Activated CD4-positive, alpha-beta T cell treated with anti-CD3 and anti-CD28 coated beads for 36 hours (primary cell): Measurements from ENCODE around the gene ATG2A. TPM values are rescaled to one million over a fixed set of nuclear protein-coding genes. Genes with fewer than 3 reads are reported as not detected.
A peak's percentile ranks its signal among the peaks of the same experiment; 100 is the strongest.

Source experiments
- ATAC-seq: fragments of 200-7000 bp; cut with Tn5 transposase; one replicate; pipeline ENCODE4 v1.10.0; 2021; ENCODE audit warnings: mild to moderate bottlenecking, moderate library complexity
- CTCF ChIA-PET: fragments of 350-600 bp; sonication (Branson Sonifier 250); formaldehyde crosslinking; loops from one replicate; lab custom pipeline; 2021; ENCODE audit warnings: antibody characterized with exemption; lab: Charles Lee
- POLR2A ChIA-PET: fragments of 350-600 bp; sonication (Branson Sonifier 250); formaldehyde crosslinking; loops from one replicate; lab custom pipeline; 2021; ENCODE audit warnings: antibody characterized with exemption, inconsistent platforms; lab: Charles Lee
- DNase-seq: peaks from one replicate; pipeline ENCODE4 v3.0.0-alpha.2; 2020
- H3K27ac Mint-ChIP-seq: one replicate; pipeline ENCODE4 v1.8.0; 2021; ENCODE audit warnings: mixed read lengths
- H3K27me3 Mint-ChIP-seq: one replicate; pipeline ENCODE4 v1.8.0; 2021; ENCODE audit warnings: mixed read lengths
- H3K36me3 Mint-ChIP-seq: one replicate; pipeline ENCODE4 v1.8.0; 2021; ENCODE audit warnings: low read depth, mixed read lengths
- H3K4me1 Mint-ChIP-seq: one replicate; pipeline ENCODE4 v1.8.0; 2021; ENCODE audit warnings: mixed read lengths
- H3K4me3 Mint-ChIP-seq: one replicate; pipeline ENCODE4 v1.8.0; 2021; ENCODE audit warnings: mild to moderate bottlenecking, moderate library complexity, mixed read lengths
- H3K9me3 Mint-ChIP-seq: one replicate; pipeline ENCODE4 v1.8.0; 2021; ENCODE audit warnings: low read depth, mixed read lengths
- intact Hi-C, 2 experiments: fragments of 100-400 bp; cut with DNase I in 1 of 2; cut with micrococcal nuclease in 1 of 2; formaldehyde crosslinking; loops; one replicate each; pipeline versions ENCODE4 v1.14.2 to v1.15.1; 2022 to 2024; cut with DNase I, micrococcal nuclease
- total RNA-seq, 2 experiments: library from RNA; stranded (reverse); gene quantifications; one replicate each; pipeline ENCODE4 v1.2.3, GENCODE V29; 2021

Gene ATG2A
- total RNA-seq, 2 experiments from 2014 or later: 15.8 to 16.7 TPM

DNA sequence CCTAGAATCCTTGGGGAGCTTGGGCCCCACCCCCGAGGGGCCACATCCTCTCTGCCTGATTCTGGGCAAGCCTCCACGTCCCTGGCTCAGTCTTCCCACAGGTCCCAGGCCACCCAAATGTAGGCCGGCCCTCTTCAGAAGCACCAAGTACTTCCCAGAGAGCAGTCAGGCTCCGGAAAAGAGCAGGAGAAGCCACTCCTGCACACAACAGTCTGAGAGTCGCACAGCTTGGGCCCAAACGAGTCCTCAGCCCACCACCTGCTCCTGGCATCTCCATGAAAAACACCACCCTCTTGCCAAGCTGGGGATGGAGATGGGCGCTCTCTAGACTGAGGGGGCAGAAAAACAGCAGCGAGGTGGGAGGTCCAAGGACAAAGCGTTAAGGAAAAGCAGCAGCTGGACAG, 54.0 kb downstream of the ATG2A start:
- no peaks in the 10 kb centered on the region for H3K27me3 Mint-ChIP-seq
- H3K36me3 Mint-ChIP-seq: peaks cover 44% of the 10 kb centered on the region
- DNase-seq (peak; percentile 14), ATAC-seq (no peak)
- intact Hi-C loops: loop anchor here in 1 of 2 experiments (5.0 kb wide), 1 partner anchor 564 kb away; no protein-coding TSS in a partner anchor
- peaks cover 5% of the 10 kb centered on the region for H3K9me3 Mint-ChIP-seq
- H3K4me1 Mint-ChIP-seq: peaks cover 95% of the 10 kb centered on the region
- ChIA-PET CTCF (interaction anchor here (1.3 to 8.4 kb wide), 4 partner anchors 12 to 22 kb away, joined by 5 to 139 read pairs (median 38); partner anchors contain the start of genes CDC42BPG and EHD1), POLR2A (interaction anchor here (0.7 to 8.6 kb wide), 2 partner anchors 13 to 61 kb away, joined by 3 to 128 read pairs; partner anchors contain the start of gene EHD1)
- peak overlapping the region; percentile 49 for H3K4me3 Mint-ChIP-seq
- H3K27ac Mint-ChIP-seq: peak overlapping the region; percentile 95

DNA sequence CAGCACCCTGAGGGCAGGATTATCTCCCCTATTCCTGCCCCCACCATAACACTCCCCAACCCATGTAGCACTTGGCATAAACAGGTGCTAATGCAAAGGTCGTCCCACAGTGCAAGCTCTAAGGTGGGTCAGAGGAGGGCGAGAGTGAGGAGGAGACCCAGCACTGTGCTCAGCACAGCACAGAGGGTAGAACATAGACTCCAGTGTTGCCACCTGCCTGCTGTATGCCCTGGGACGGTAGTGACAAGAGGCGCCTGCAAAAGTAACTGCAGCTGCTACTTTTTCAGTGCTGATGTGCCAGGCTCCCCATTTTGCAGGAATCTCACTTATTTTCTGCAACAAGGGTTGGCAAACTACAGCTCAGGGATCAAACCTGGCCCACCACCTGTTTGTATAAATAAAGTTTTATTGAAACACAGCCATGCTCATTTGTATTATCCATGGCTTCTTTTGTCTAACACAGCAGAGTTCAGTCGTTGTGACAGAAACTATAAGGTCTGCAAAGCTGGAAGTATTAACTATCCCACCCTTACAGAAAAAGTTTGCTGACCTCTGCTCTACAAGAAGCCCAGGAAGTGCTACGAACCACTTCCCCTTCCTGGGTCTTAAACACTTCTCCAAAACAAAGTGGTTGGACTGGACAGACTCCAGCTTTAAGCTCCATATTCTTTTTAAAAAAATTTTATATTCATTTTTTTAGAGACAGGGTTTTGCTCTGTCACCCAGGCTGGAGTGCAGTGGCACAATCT, 55.6 kb downstream of the ATG2A start:
- H3K4me1 Mint-ChIP-seq: peaks cover 94% of the 10 kb centered on the region
- POLR2A ChIA-PET: interaction anchor here (0.6 to 8.6 kb wide), 4 partner anchors 10 to 20 kb away, joined by 3 to 128 read pairs (median 10); partner anchors contain the start of gene EHD1
- peaks cover 46% of the 10 kb centered on the region for H3K36me3 Mint-ChIP-seq
- DNase-seq: peak; percentile 50
- no peak for ATAC-seq
- H3K4me3 Mint-ChIP-seq: peak overlapping the region; percentile 51
- H3K9me3 Mint-ChIP-seq: peaks cover 5% of the 10 kb centered on the region
- intact Hi-C loops: loop anchor here in 1 of 2 experiments (2.0 to 5.0 kb wide), 2 partner anchors 15 to 566 kb away; no protein-coding TSS in a partner anchor
- peak overlapping the region; percentile 85 for H3K27ac Mint-ChIP-seq
- CTCF ChIA-PET: interaction anchor here (0.6 to 8.4 kb wide), 7 partner anchors 8 to 666 kb away, joined by 3 to 139 read pairs (median 3); partner anchors contain the start of genes CDC42BPG and EHD1
- H3K27me3 Mint-ChIP-seq: no peaks in the 10 kb centered on the region

DNA sequence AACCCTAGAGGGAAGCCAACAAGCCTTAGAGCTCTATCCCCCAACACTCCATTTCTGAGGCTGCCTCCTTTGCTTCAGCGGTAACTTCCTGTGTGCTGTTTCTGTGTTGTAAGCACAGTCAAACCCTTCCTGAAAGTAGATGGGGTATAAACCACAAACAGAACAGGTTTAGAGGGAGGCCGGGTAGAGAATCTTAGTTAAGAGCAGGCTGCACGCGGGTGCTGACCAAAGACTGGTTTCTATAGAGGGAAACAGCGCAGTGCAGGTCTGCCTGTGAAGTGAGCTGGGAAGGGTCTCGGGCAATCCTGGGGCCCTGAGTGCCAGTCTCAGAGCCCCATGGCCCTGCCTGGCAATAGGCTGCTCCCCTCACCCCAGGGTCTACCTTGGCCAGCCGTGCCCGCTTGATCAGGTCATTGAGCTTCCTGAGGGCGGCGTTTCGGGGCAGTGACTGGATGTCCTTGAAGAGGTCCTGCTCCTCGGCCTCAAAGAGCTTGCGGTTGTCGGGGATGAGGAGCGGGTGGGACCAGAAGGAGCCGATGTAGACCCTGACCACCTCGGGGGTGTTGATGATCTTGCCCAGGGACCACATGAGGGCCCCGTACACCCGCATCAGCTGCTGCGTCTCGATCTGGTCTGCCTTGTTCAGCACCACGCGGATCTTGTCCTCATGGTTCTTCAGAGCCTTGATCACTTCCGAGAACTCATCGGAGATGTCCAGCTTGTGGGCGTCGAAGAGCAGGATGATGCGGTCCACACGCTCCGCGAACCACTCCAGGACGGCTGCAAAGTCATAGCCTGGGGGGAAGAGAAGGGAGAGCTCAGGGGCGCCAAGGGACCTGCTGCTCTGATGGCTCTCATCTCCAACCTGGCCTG, 57.2 kb downstream of the ATG2A start:
- Mint-ChIP-seq H3K4me3 (peak overlapping the region; percentile 69), H3K4me1 (peaks cover 94% of the 10 kb centered on the region), H3K36me3 (peaks cover 51% of the 10 kb centered on the region), H3K27ac (peak overlapping the region; percentile 95), H3K9me3 (no peaks in the 10 kb centered on the region), H3K27me3 (no peaks in the 10 kb centered on the region)
- intact Hi-C loops: loop anchor here (1.0 to 5.0 kb wide), 5 partner anchors 13 to 568 kb away; partner anchors contain the start of genes EHD1 (in 1 of the 2), NEAT1 (in 1 of the 2) and SF1 (in 1 of the 2)
- CTCF ChIA-PET: interaction anchor here (0.5 to 8.4 kb wide), 12 partner anchors 8 to 889 kb away, joined by 3 to 139 read pairs (median 5); partner anchors contain the start of genes CDC42BPG and EHD1
- POLR2A ChIA-PET: interaction anchor here (0.6 to 8.6 kb wide), 9 partner anchors 9 to 565 kb away, joined by 4 to 128 read pairs (median 9); partner anchors contain the start of genes EHD1 and SF1
- peak; percentile 65 for ATAC-seq
- DNase-seq: peak; percentile 82

DNA sequence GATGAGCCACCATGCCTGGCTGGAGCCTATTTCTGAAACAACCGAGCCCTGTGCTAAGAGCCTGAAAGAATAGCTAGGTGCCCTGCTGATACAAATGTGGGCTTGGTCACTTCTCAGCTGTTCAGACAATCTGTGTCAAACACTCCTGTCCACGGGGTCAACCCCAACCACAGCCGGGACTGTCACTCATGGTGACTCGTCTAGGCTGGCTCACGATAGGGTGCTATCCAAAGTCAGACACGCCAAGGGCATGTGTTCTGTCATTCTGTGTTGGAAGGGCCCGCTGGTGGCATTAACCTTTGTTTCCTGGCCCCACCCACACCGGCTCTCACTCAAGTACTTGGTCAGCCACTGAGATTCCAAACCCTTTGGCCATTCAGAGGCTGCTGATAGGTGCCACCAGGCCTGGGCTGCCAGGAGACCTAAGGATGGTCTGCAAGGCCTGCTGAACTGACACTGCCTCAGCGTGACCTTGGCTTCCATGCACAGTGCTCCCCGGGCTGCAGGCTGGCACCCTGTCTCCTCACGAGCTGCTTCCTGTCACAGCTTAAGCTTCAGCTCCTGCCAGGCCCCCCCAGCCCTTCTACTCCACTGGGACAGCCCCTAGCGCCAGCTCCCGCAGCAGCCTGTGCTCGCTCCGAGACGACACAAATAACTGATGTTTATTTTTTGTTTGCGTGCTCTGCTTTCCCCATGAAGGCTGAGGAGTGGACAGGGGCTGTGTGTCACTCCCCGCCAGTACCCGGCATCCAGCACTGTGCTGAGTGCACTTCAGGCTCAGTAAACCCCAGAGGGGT, 58.3 kb downstream of the ATG2A start:
- POLR2A ChIA-PET: interaction anchor here (0.6 to 8.6 kb wide), 8 partner anchors 8 to 112 kb away, joined by 4 to 128 read pairs (median 12); partner anchors contain the start of genes EHD1 and SF1
- intact Hi-C loops: loop anchor here (1.0 to 5.0 kb wide), 3 partner anchors 20 to 564 kb away; partner anchors contain the start of genes EHD1 (in 1 of the 2), NEAT1 (in 1 of the 2) and SF1 (in 1 of the 2)
- no peaks in the 10 kb centered on the region for H3K27me3 Mint-ChIP-seq
- peaks cover 93% of the 10 kb centered on the region for H3K4me1 Mint-ChIP-seq
- peak; percentile 80 for DNase-seq
- H3K36me3 Mint-ChIP-seq: peaks cover 57% of the 10 kb centered on the region
- peak overlapping the region; percentile 69 for H3K4me3 Mint-ChIP-seq
- H3K9me3 Mint-ChIP-seq: no peaks in the 10 kb centered on the region
- peak; percentile 50 for ATAC-seq
- CTCF ChIA-PET: interaction anchor here (0.9 to 8.4 kb wide), 10 partner anchors 9 to 59 kb away, joined by 3 to 139 read pairs (median 6); partner anchors contain the start of genes CDC42BPG and EHD1
- peak overlapping the region; percentile 95 for H3K27ac Mint-ChIP-seq

- peaks cover 61% of the 10 kb centered on the region for H3K36me3 Mint-ChIP-seq
- intact Hi-C loops: loop anchor here (2.0 to 5.0 kb wide), 3 partner anchors 80 to 565 kb away; partner anchors contain the start of genes NEAT1 (in 1 of the 2) and SF1 (in 1 of the 2)
- ChIA-PET POLR2A (interaction anchor here (2.8 kb wide), 1 partner anchor 7 kb away, joined by 24 read pairs; no protein-coding TSS in a partner anchor), CTCF (interaction anchor here (0.8 to 15.7 kb wide), 6 partner anchors 8 to 255 kb away, joined by 3 to 377 read pairs (median 13); partner anchors contain the start of gene CDC42BPG)
- peak overlapping the region; percentile 65 for H3K27ac Mint-ChIP-seq
- ATAC-seq (no peak), DNase-seq (no peak)
- no peak overlapping the region for H3K4me3 Mint-ChIP-seq
- H3K9me3 Mint-ChIP-seq: no peaks in the 10 kb centered on the region
- no peaks in the 10 kb centered on the region for H3K27me3 Mint-ChIP-seq
- H3K4me1 Mint-ChIP-seq: peaks cover 93% of the 10 kb centered on the region
Observed at GRCh38 chr11:64857485-64857884, 59.5 kb downstream of the ATG2A start.

DNA sequence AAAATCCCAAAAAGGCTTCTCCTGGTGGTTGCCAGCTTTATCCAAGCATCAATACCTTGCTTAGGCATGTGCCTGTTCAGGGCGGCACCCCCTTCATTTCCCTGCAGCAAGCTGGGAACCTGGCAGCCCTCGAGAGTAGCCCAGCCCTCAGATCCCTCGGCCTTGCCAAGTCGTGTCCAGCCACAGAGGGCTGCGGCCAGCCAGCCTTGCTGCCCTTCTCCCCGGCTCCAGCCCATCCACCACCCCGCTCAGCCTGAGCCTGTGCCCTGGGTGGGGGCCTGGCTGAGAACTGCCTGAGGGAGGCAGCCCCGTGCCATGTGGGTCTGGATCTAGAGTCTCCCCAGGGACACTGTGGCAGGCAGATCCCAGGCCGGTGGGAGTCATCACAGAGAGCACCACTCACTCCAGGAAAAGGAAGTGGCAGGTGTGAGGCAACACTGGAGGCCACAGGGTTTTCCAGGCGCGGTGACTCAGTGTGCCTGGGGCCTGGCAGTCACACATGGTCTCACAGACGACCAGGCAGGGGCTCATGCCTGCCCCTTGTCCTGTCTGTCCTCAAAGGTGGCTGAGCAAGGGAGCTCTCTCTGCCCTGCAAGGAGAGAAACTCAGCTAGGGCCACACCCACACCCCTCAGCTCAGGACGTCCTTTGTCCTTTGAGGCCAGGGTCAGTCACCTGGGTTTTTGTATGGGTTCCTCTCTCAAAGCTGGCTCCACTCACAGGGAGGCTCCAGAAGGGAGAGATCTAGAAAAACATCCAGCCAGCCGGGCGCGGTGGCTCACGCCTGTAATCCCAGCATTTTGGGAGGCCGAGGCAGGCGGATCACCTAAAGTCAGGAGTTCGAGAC, 60.4 kb downstream of the ATG2A start:
- POLR2A ChIA-PET: interaction anchor here (0.7 to 2.8 kb wide), 3 partner anchors 8 to 641 kb away, joined by 3 to 24 read pairs (median 5); no protein-coding TSS in a partner anchor
- ATAC-seq: peak; percentile 22
- DNase-seq: peak; percentile 86
- CTCF ChIA-PET: interaction anchor here (0.6 to 15.7 kb wide), 6 partner anchors 9 to 644 kb away, joined by 3 to 377 read pairs (median 13); partner anchors contain the start of gene CDC42BPG
- H3K27ac Mint-ChIP-seq: peak overlapping the region; percentile 84
- no peaks in the 10 kb centered on the region for H3K9me3 Mint-ChIP-seq
- intact Hi-C loops: loop anchor here (2.0 to 5.0 kb wide), 3 partner anchors 79 to 566 kb away; partner anchors contain the start of genes NEAT1 (in 1 of the 2) and SF1 (in 1 of the 2)
- H3K4me1 Mint-ChIP-seq: peaks cover 95% of the 10 kb centered on the region
- H3K27me3 Mint-ChIP-seq: no peaks in the 10 kb centered on the region
- H3K4me3 Mint-ChIP-seq: peak overlapping the region; percentile 45
- peaks cover 59% of the 10 kb centered on the region for H3K36me3 Mint-ChIP-seq

DNA sequence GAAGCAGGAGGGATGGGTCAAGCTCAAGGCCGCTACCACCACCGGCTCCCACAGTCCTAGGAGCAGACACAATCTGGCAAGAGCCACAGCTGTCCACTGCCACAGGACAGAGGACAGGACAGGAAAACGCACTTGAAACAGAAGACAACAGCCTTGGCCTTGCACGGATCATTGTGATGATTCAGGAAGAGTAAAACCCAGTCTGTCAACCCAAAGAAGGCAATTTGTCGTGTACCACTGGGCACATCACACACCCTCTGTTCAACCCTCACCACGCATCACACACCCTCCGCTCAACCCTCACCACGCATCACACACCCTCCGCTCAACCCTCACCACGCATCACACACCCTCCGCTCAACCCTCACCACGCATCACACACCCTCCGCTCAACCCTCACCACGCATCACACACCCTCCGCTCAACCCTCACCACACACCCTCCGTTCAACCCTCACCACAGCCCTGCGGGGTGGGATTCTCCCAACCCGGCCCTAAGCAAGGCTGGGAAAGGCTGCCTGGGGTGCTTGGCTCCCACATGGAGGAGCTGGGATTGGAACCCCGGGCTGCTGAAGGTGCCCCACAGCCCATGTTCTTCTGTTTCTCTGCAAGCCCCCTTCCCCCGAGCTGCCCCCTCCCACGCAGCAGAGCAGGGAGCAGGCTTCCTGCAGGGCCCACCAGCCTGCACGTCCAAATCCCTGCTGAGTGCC, 61.3 kb downstream of the ATG2A start:
- ATAC-seq (no peak), DNase-seq (peak; percentile 33)
- Mint-ChIP-seq H3K27me3 (no peaks in the 10 kb centered on the region), H3K27ac (peak overlapping the region; percentile 84), H3K4me1 (peaks cover 95% of the 10 kb centered on the region), H3K4me3 (peak overlapping the region; percentile 45), H3K36me3 (peaks cover 54% of the 10 kb centered on the region), H3K9me3 (no peaks in the 10 kb centered on the region)
- ChIA-PET CTCF (interaction anchor here (3.5 to 15.7 kb wide), 3 partner anchors 8 to 37 kb away, joined by 20 to 377 read pairs (median 89); partner anchors contain the start of gene CDC42BPG), POLR2A (interaction anchor here (0.7 to 2.8 kb wide), 4 partner anchors 9 to 641 kb away, joined by 3 to 24 read pairs (median 4); no protein-coding TSS in a partner anchor)
- intact Hi-C loops: loop anchor here (2.0 to 5.0 kb wide), 3 partner anchors 78 to 567 kb away; partner anchors contain the start of genes NEAT1 (in 1 of the 2) and SF1 (in 1 of the 2)
